Panc1 (cell line): ENCODE data around the gene CHST8. TPM values are rescaled to one million over a fixed set of nuclear protein-coding genes. Genes with fewer than 3 reads are reported as not detected.

Experiments
- ATAC-seq: fragments of 200-7000 bp; cut with Tn5 transposase; 2 replicates; pipeline ENCODE4 v1.9.1; 2020; ENCODE audit warnings: mild to moderate bottlenecking, moderate library complexity
- BruUV-seq: library from RNA; stranded (reverse); fragments of 400-500 nt; replicated peaks from 2 replicates; lab custom pipeline; 2021; lab: Mats Ljungman, UMichigan
- CTCF ChIA-PET: fragments of 300-600 bp; sonication (Branson Sonifier 250); formaldehyde crosslinking; loops from one replicate; lab custom pipeline; 2022; ENCODE audit warnings: antibody characterized with exemption; lab: Charles Lee
- POLR2A ChIA-PET: fragments of 300-600 bp; sonication (Branson Sonifier 250); formaldehyde crosslinking; loops from one replicate; lab custom pipeline; 2022; ENCODE audit warnings: antibody characterized with exemption; lab: Charles Lee
- DNase-seq: peaks from one replicate; pipeline ENCODE4 v3.0.0-alpha.2; 2010; ENCODE audit warnings: low read depth, low spot score
- H3K27ac ChIP-seq: 2 replicates; pipeline ENCODE4 v1.5.1; 2011; ENCODE audit warnings: mild to moderate bottlenecking, low read length, inconsistent platforms
- H3K27me3 ChIP-seq: fragments of 200-500 bp; sonication (Bioruptor generic); 2 replicates; pipeline ENCODE4 v1.6.0; 2014; ENCODE audit warnings: low read length, inconsistent platforms; ENCODE audit not compliant: control insufficient read depth, insufficient read depth
- H3K36me3 ChIP-seq: fragments of 200-500 bp; sonication (Bioruptor generic); 2 replicates; pipeline ENCODE4 v1.5.1; 2014; ENCODE audit warnings: inconsistent platforms, mild to moderate bottlenecking, low read length, moderate library complexity; ENCODE audit not compliant: control insufficient read depth, insufficient read depth
- H3K4me1 ChIP-seq: 2 replicates; pipeline ENCODE4 v1.5.1; 2011; ENCODE audit warnings: inconsistent platforms, mild to moderate bottlenecking, low read length, moderate library complexity; ENCODE audit not compliant: control insufficient read depth, insufficient read depth
- H3K4me3 ChIP-seq, 2 experiments: 2 replicates each; pipeline ENCODE4 v1.5.1; 2011 to 2012; ENCODE audit warnings: low read depth in 2 of 2, low read length in 2 of 2, mild to moderate bottlenecking in 2 of 2, inconsistent platforms in 1 of 2, moderate library complexity in 1 of 2
- H3K9me3 ChIP-seq: fragments of 200-500 bp; sonication (Bioruptor generic); 2 replicates; pipeline ENCODE4 v1.5.1; 2014; ENCODE audit warnings: low read depth, mild to moderate bottlenecking, inconsistent platforms, low read length, moderate library complexity; ENCODE audit not compliant: control insufficient read depth, insufficient read depth
- CTCF ChIP-seq: fragments of 450-650 bp; IDR thresholded peaks from 2 replicates; pipeline ENCODE4 v1.5.1; 2017; ENCODE audit warnings: mild to moderate bottlenecking
- POLR2AphosphoS5 ChIP-seq: IDR thresholded peaks from 2 replicates; pipeline ENCODE4 v1.6.1; 2012; ENCODE audit warnings: mild to moderate bottlenecking, low read depth, low read length, moderate library complexity
- REST ChIP-seq, 2 experiments: IDR thresholded peaks; 2 replicates each; pipeline ENCODE4 v1.6.1; 2011 to 2012; ENCODE audit warnings: low read depth in 2 of 2, control low read depth in 1 of 2, low read length in 1 of 2, mild to moderate bottlenecking in 1 of 2, moderate library complexity in 1 of 2; ENCODE audit not compliant: insufficient read depth in 1 of 2
- SIN3A ChIP-seq: IDR thresholded peaks from 2 replicates; pipeline ENCODE4 v1.6.1; 2012; ENCODE audit warnings: low read depth, mild to moderate bottlenecking, low read length, moderate library complexity, borderline replicate concordance; ENCODE audit not compliant: insufficient read depth
- TCF7L2 ChIP-seq: IDR thresholded peaks from 2 replicates; pipeline ENCODE4 v1.6.1; 2011; ENCODE audit warnings: mild to moderate bottlenecking, low read depth, low read length, inconsistent platforms
- in situ Hi-C: cut with HindIII; loops from 2 replicates; pipeline ENCODE4 v1.10.0; 2016; ENCODE audit warnings: low sequenced_read_pairs, low pct_unique_long_range_greater_than_20kb
- intact Hi-C: fragments of 100-400 bp; cut with micrococcal nuclease; formaldehyde crosslinking; loops from one replicate; pipeline ENCODE4 v1.10.0; 2022; ENCODE audit not compliant: unreplicated experiment
- total RNA-seq: library from RNA; stranded (reverse); gene quantifications from one replicate; pipeline ENCODE4 v1.2.1, GENCODE V29; 2021; ENCODE audit not compliant: unreplicated experiment

Gene CHST8
- total RNA-seq, 1 experiment from 2014 or later = 0.28 TPM

DNA sequence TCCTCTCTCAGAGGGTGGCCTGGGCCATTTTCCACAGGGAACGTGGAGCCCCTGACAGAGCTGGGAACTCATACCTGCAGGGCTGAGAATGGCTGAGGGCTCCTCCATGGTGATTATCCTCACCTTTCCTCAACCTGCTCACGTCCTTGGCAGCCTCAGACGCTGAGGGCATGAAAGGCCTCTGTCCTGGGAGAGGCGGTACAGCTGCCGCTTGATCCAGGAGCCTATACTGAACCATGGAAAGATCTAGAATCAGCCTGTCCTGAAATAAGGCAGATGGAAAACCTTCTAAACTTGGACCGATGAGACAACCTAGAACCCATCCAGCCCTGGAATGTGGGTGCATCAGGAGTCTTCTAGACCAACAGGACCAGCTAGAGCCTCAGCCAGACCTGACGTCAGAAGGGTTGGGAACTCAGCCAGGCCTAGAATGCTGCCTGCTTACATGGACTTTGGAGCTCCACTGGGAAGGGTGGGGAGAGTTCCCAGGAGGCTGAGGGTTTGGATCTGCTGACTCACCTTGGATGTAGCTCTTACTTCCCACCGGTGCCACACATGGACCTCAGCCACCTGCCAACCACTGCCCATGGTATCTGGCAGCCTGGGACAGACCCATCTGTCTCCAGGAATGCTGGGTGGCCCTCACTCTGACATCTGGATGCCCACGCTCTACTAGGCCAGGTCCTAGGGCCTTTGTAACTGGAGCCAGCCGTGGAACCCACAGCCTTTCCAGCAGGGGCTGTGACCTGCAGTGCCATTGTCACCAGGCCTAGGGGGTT is 182.5 kb downstream of the CHST8 start:
- TF ChIP-seq REST (IDR thresholded peaks at IDR 0.05; ENCODE audit: insufficient read depth in 1 of 2, low read depth in 2 of 2, low read length in 1 of 2) = no peak
- TF ChIP-seq TCF7L2 = no peak
- no peak for TF ChIP-seq SIN3A
- TF ChIP-seq POLR2AphosphoS5 = no peak
- no peak for TF ChIP-seq CTCF
- DNase-seq (no peak), ATAC-seq (no peak)
- Histone ChIP-seq H3K9me3 (no peaks in the 10 kb centered on the region), H3K36me3 (0 out of 2 replicates have a peak, but pooled peaks cover 3% of the 10 kb centered on the region), H3K27me3 (no peaks in the 10 kb centered on the region), H3K4me1 (no peaks in the 10 kb centered on the region), H3K4me3 (no peak overlapping the region), H3K27ac (no peak overlapping the region)
- intact Hi-C loops = no loop called here
- in situ Hi-C loops = no loop called here
- ChIA-PET CTCF (interaction anchor here (0.5 kb wide), 1 partner anchor 40 kb away, joined by 9 read pairs; no protein-coding TSS in a partner anchor), POLR2A (interaction anchor here (0.6 kb wide), 1 partner anchor 39 kb away, joined by 4 read pairs; no protein-coding TSS in a partner anchor)
- no TSS peak for BruUV-seq

DNA sequence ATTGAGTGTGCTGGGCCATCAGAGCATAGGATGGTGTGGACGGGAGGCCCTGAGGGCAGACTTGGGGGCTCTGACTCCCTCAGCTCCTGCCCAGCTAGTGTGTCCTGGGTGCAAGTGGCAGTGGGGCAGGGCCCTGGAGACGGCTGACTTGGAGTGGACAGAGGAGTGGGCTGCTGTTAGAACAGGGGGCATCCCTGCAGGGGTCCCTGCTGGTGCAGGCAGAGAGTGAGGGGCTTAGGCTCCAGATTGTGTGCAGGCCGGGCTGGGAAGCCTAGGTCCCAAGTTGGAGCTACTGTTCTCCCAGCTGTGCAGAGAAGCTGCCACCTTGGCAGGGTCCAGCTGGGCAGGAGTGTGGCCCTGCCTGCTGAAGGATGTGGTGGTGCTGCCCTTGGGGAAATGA is 183.6 kb downstream of the CHST8 start:
- CTCF ChIA-PET = no interaction called here
- no peak for DNase-seq
- H3K36me3 ChIP-seq = 0 out of 2 replicates have a peak, but pooled peaks cover 3% of the 10 kb centered on the region

More for the DNA sequence above, 183.6 kb downstream of the CHST8 start:
- Histone ChIP-seq H3K4me1 (no peaks in the 10 kb centered on the region), H3K27ac (no peak overlapping the region), H3K4me3 (no peak overlapping the region), H3K27me3 (no peaks in the 10 kb centered on the region), H3K9me3 (no peaks in the 10 kb centered on the region)
- POLR2A ChIA-PET = interaction anchor here (0.6 kb wide), 1 partner anchor 38 kb away, joined by 4 read pairs; no protein-coding TSS in a partner anchor
- no peak for ATAC-seq
- intact Hi-C loops = no loop called here
- no peak for TF ChIP-seq REST (IDR thresholded peaks at IDR 0.05; ENCODE audit: insufficient read depth in 1 of 2, low read depth in 2 of 2, low read length in 1 of 2)
- no peak for TF ChIP-seq TCF7L2
- no peak for TF ChIP-seq CTCF
- no peak for TF ChIP-seq SIN3A
- TF ChIP-seq POLR2AphosphoS5 = no peak
- BruUV-seq = no TSS peak
- in situ Hi-C loops = no loop called here
